ENCODE results near the gene PRLR. TPM values are rescaled to one million over a fixed set of nuclear protein-coding genes. Genes with fewer than 3 reads are reported as not detected.

PRLR gene
- total and polyA plus RNA-seq, 2 of the 13 experiments (the other 11 are each of a cell fraction or from before 2014, with no cell fraction given): 12.2 to 13.3 TPM

DNA sequence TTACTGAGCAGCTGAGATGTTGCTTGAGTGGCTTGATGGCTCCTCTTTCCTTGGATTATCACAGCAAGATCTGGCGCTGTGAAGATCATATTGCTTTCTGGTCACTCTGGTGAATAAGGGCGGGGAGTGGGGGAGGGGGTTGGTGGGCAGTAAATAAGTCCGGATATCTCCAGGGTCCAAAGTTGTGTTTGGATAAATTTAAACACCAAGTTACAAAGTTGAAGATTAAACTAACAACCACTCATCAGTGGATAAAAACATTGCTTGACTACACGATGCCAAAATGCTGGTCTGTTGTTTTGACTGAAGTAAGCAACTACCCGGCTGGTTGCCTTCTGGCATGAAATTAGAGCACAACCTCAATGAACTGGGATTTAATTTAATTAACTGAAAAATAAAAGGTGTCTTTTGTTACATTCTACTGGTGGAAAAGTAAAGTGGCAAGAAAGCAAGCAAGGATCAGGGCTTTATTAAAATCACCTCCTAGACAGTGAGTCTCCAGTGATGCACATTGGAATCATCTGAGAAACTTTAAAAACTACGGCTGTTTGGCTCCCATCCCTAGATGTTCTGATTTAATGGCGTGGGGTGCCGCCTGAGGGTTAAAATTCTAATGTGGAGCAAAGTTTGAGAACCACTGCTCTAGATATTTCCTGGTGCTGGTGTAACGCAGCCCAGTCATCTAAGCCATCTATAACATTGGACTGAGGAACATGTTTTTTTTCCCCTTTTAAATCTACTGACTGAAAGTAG lies 95.8 kb downstream of the PRLR start (continued):
- peak; percentile 77 for TF ChIP-seq FOXA3 (CRISPR knock-in tag; IDR thresholded peaks at IDR 0.05)
- TF ChIP-seq, protein P1, sequence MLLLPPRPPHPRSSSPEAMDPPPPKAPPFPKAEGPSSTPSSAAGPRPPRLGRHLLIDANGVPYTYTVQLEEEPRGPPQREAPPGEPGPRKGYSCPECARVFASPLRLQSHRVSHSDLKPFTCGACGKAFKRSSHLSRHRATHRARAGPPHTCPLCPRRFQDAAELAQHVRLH (CRISPR knock-in tag; IDR thresholded peaks at IDR 0.05; ENCODE audit: borderline replicate concordance, low read depth): 0 out of 2 replicates have a peak, but pooled peaks have one; percentile 51
- TF ChIP-seq HOXA5 (CRISPR knock-in tag; IDR thresholded peaks at IDR 0.05): 0 out of 2 replicates have a peak, but pooled peaks have one; percentile 32
- peak; percentile 66 for TF ChIP-seq MED1 (CRISPR knock-in tag; IDR thresholded peaks at IDR 0.05)
- no peak for TF ChIP-seq NR2F6 (IDR thresholded peaks at IDR 0.05)
- peak; percentile 32; the same call in 1 of the 2 replicates for TF ChIP-seq NR2F6 (CRISPR knock-in tag; IDR thresholded peaks at IDR 0.05)
- TF ChIP-seq SATB2 (CRISPR knock-in tag; IDR thresholded peaks at IDR 0.05): 0 out of 2 replicates have a peak, but pooled peaks have one; percentile 44
- no peak for TF ChIP-seq FOXA1 (IDR thresholded peaks at IDR 0.05)
- TF ChIP-seq FOXA1 (CRISPR knock-in tag; IDR thresholded peaks at IDR 0.05): 0 out of 2 replicates have a peak, but pooled peaks have one; percentile 35
- TF ChIP-seq ERF (CRISPR knock-in tag; IDR thresholded peaks at IDR 0.05): 0 out of 2 replicates have a peak, but pooled peaks have one; percentile 43
- no peak for TF ChIP-seq ZNF30 (CRISPR knock-in tag; IDR thresholded peaks at IDR 0.05)
- peak; percentile 58 for TF ChIP-seq GATAD2A (CRISPR knock-in tag; IDR thresholded peaks at IDR 0.05)
- TF ChIP-seq POLR2A (IDR thresholded peaks at IDR 0.05; ENCODE audit: insufficient read depth in 1 of 2, low read depth in 2 of 2, low read length in 2 of 2): 0 out of 4 replicates have a peak, but pooled peaks of 1 of the 2 experiments have one; percentile 30
- TF ChIP-seq, protein P2, sequence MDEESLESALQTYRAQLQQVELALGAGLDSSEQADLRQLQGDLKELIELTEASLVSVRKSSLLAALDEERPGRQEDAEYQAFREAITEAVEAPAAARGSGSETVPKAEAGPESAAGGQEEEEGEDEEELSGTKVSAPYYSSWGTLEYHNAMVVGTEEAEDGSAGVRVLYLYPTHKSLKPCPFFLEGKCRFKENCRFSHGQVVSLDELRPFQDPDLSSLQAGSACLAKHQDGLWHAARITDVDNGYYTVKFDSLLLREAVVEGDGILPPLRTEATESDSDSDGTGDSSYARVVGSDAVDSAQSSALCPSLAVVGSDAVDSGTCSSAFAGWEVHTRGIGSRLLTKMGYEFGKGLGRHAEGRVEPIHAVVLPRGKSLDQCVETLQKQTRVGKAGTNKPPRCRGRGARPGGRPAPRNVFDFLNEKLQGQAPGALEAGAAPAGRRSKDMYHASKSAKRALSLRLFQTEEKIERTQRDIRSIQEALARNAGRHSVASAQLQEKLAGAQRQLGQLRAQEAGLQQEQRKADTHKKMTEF (CRISPR knock-in tag; IDR thresholded peaks at IDR 0.05): peak; percentile 51; the same call in 1 of the 2 replicates
- peak; percentile 70; the same call in 1 of the 2 replicates for TF ChIP-seq KDM6A (CRISPR knock-in tag; IDR thresholded peaks at IDR 0.05; ENCODE audit: low read depth)
- TF ChIP-seq, protein P3, sequence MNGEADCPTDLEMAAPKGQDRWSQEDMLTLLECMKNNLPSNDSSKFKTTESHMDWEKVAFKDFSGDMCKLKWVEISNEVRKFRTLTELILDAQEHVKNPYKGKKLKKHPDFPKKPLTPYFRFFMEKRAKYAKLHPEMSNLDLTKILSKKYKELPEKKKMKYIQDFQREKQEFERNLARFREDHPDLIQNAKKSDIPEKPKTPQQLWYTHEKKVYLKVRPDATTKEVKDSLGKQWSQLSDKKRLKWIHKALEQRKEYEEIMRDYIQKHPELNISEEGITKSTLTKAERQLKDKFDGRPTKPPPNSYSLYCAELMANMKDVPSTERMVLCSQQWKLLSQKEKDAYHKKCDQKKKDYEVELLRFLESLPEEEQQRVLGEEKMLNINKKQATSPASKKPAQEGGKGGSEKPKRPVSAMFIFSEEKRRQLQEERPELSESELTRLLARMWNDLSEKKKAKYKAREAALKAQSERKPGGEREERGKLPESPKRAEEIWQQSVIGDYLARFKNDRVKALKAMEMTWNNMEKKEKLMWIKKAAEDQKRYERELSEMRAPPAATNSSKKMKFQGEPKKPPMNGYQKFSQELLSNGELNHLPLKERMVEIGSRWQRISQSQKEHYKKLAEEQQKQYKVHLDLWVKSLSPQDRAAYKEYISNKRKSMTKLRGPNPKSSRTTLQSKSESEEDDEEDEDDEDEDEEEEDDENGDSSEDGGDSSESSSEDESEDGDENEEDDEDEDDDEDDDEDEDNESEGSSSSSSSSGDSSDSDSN (CRISPR knock-in tag; IDR thresholded peaks at IDR 0.05): no peak
- TF ChIP-seq, protein P4, sequence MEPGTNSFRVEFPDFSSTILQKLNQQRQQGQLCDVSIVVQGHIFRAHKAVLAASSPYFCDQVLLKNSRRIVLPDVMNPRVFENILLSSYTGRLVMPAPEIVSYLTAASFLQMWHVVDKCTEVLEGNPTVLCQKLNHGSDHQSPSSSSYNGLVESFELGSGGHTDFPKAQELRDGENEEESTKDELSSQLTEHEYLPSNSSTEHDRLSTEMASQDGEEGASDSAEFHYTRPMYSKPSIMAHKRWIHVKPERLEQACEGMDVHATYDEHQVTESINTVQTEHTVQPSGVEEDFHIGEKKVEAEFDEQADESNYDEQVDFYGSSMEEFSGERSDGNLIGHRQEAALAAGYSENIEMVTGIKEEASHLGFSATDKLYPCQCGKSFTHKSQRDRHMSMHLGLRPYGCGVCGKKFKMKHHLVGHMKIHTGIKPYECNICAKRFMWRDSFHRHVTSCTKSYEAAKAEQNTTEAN (CRISPR knock-in tag; conservative IDR thresholded peaks at IDR 0.05): 0 out of 2 replicates have a peak, but pooled peaks have one; percentile 8
- TF ChIP-seq SOX13 (IDR thresholded peaks at IDR 0.05): no peak
- TF ChIP-seq SOX13 (CRISPR knock-in tag; conservative IDR thresholded peaks at IDR 0.05 in 1 of 2, IDR thresholded peaks at IDR 0.05 in 1 of 2): peak in 1 of 2 experiments; percentile 53; a peak in 1 of 4 replicates
- TF ChIP-seq, protein P5, sequence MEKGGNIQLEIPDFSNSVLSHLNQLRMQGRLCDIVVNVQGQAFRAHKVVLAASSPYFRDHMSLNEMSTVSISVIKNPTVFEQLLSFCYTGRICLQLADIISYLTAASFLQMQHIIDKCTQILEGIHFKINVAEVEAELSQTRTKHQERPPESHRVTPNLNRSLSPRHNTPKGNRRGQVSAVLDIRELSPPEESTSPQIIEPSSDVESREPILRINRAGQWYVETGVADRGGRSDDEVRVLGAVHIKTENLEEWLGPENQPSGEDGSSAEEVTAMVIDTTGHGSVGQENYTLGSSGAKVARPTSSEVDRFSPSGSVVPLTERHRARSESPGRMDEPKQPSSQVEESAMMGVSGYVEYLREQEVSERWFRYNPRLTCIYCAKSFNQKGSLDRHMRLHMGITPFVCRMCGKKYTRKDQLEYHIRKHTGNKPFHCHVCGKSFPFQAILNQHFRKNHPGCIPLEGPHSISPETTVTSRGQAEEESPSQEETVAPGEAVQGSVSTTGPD (CRISPR knock-in tag; IDR thresholded peaks at IDR 0.05): peak; percentile 32; the same call in 1 of the 2 replicates
- no peak for TF ChIP-seq SNAPC2 (CRISPR knock-in tag; IDR thresholded peaks at IDR 0.05)
- 0 out of 2 replicates have a peak, but pooled peaks have one; percentile 2 for TF ChIP-seq ZNF160 (CRISPR knock-in tag; IDR thresholded peaks at IDR 0.05)
- no peak for TF ChIP-seq ZNF367 (CRISPR knock-in tag; IDR thresholded peaks at IDR 0.05; ENCODE audit: borderline replicate concordance)
- no peak for TF ChIP-seq ZNF337 (CRISPR knock-in tag; IDR thresholded peaks at IDR 0.05; ENCODE audit: borderline replicate concordance, low read depth)
